M059J (cell line): ENCODE results near the gene NDUFS7. TPM values are rescaled to one million over a fixed set of nuclear protein-coding genes. Genes with fewer than 3 reads are reported as not detected.
A peak's percentile ranks its signal among the peaks of the same experiment; 100 is the strongest.

Experiments
- DNase-seq: peaks from one replicate; pipeline ENCODE4 v3.0.0-alpha.2; 2012; ENCODE audit warnings: low read depth
- total RNA-seq: library from RNA; depleted of rRNA; stranded (reverse); fragments of >200 nt; shearing (Covaris generic); gene quantifications from 2 replicates; pipeline ENCODE4 v1.2.3, GENCODE V29; 2014

NDUFS7 gene
- total RNA-seq, 1 experiment from 2014 or later: 119 TPM

GRCh38 chr19:1384478-1385110, 887 bp downstream of the NDUFS7 start:
- DNase-seq: no peak

GRCh38 chr19:1385816-1386215, 2.1 kb downstream of the NDUFS7 start:
- DNase-seq: no peak

GRCh38 chr19:1386945-1387683, 3.4 kb downstream of the NDUFS7 start:
- no peak for DNase-seq

- DNase-seq: no peak
These were observed 4.3 kb downstream of the NDUFS7 start for GRCh38 chr19:1387684-1388636.

GRCh38 chr19:1388637-1389026, 4.9 kb downstream of the NDUFS7 start:
- no peak for DNase-seq

- no peak for DNase-seq
These were observed 5.6 kb downstream of the NDUFS7 start for GRCh38 chr19:1389033-1389940.

GRCh38 chr19:1390890-1391423, 7.2 kb downstream of the NDUFS7 start:
- no peak for DNase-seq

DNA sequence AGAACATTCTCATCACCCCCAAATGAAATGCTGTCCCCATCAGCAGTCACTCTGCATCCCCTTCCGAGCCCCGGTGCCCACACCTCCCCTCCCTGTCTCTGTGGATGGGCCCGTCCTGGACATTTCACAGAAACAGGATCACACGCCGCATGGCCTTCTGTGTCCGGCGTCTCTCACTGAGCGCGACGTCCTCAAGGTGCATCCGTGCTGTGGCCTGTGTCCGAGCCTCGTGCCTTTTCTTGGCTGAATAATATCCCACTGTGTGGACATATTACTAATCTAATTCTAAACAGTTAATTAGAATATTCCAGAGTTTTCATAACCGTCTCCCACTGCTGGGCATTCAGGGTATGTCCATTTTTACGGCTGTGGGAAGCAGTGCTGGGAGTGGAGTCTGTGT, 8.7 kb downstream of the NDUFS7 start:
- no peak for DNase-seq

DNA sequence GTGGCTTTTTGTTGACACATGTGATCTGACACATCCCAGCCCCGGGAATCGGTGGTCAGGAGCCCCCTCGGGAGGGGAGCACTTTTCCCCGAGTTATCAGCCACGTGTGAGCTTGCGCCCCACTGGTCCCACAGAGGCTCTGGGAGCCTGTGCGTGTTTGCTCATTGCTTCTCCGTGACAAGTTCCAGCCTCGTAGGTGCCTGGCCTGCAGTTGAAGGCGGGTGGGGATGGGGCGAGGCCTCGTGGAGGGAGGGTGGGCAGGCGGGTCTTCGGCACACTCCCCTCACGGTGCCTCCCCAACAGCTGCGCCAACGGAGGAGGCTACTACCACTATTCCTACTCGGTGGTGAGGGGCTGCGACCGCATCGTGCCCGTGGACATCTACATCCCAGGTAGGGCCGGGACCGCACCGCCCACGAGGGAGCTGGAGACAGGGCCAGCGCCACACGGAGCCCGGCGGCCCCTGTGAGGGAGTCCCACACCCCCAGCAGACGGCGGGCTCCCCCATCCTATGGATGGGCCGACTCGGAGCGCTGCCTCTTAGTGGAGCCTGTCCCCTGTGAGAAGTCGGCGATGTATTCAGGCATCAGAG, 9.3 kb downstream of the NDUFS7 start:
- no peak for DNase-seq

DNA sequence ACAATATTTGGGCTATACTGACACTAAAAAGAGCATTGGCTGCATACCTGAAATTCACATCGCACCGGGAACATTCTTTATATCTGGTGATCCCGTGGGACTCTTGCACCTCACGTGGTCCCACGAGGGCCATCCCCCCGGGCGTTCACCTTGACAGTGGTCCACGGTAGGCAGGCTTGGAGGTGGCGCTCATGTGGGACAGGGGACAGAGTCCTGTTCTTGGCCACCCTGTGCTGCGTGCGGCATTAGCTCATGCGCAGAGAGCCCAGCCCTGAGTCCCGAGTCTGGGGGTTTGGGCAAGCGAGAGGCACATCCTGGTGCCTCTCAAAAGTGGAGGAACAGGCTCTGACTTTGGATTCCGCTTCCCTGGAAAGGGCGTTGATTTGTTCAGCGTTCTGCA, 10.1 kb downstream of the NDUFS7 start:
- DNase-seq: no peak

GRCh38 chr19:1394252-1395193, 10.8 kb downstream of the NDUFS7 start:
- no peak for DNase-seq

- peak; percentile 34 for DNase-seq
These were observed 11.7 kb downstream of the NDUFS7 start for GRCh38 chr19:1395194-1396018.

GRCh38 chr19:1396019-1396767, 12.5 kb downstream of the NDUFS7 start:
- DNase-seq: no peak

DNA sequence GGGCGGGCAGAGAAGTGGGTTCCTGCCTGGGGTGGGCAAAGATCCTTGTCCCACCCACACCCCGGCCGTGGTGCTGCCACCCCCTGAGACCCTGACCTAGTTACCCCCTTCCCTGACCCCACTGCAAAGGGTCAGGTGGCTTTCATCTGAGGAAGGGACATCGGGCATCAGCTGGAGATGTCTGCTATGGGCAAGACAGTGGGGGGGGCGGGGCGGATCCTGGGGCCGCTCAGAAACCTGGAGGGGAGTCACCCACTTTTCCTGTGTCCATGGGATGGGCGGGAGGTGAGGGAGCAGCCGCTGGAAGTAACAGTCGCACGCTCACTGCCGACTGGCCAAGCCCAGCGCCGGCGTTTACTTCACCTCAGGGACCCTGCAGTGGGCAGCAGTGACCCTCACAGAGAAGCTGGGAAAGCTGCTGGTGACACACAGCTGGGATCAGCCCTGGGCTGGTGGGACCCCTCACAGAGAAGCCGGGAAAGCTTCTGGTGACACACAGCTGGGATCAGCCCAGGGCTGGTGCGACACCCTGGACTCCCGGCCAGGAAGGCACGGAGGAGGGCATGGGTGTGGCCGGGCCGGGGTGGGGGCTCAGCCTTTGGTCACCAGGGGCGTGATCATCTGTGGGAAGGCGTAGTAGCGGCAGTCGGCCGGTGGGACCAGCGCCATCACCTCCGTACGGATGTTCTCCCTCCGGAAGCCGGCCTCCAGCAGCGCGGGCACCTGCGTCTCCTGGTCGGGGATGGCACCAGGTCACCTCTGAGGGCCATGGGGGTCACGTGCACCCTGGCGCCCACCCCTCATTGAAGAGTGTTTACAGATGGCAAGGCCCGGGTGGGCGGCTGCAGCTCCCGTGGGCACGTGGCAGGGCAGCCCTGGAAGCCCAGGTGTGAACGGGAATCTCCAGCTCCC, 13.3 kb downstream of the NDUFS7 start:
- no peak for DNase-seq

GRCh38 chr19:1397838-1398237, 14.1 kb downstream of the NDUFS7 start:
- no peak for DNase-seq

DNA sequence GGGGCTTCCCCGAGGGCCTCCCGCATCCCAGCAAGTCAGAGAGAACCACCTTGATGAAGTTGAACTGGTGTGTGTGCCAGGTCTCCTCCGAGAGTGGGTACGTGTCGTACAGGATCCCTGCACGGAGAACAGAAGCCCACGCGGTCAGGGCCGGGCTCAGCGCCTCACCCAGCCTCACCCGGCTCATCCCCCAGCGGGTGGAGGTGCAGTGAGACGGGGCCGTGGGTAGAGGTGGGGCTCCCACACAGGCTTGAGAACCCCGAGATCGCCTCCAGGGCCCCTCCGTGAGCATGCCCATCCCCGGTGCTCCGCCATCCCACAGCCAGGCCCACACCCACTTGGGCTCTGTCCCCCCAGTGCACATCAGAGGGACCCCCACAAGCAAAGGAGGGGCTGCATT, 15.4 kb downstream of the NDUFS7 start:
- DNase-seq: no peak

GRCh38 chr19:1399745-1400144, 16.0 kb downstream of the NDUFS7 start:
- DNase-seq: no peak
